ENCODE measurements around the gene P4HA2. TPM values are rescaled to one million over a fixed set of nuclear protein-coding genes. Genes with fewer than 3 reads are reported as not detected.

Gene P4HA2
- total and polyA plus RNA-seq, 2 donors (not counting 3 experiments of a cell fraction or from before 2014, with no cell fraction given) = 37.6 to 58.7 TPM

GRCh38 chr5:132269635-132270334 lies 42.1 kb upstream of the P4HA2 start:
- no TSS peak for BruUV-seq (replicated peaks)
- DNase-seq (ENCODE audit: low read depth, low spot score) = no peak
- Histone ChIP-seq H3K9ac (replicated peaks; ENCODE audit: extremely low read depth, insufficient read depth, low read length) (no peak overlapping the region), H3K27me3 (ENCODE audit: control insufficient read depth in 2 of 2, insufficient read depth in 2 of 2, low read length in 2 of 2) (no peaks in the 10 kb centered on the region), H3K36me3 (ENCODE audit: control insufficient read depth in 2 of 2, extremely low read depth in 1 of 2, insufficient read depth in 2 of 2, low read length in 2 of 2) (peaks cover 5 to 29% of the 10 kb centered on the region in 2 experiments), H3K4me3 (replicated peaks in 1 of 3; ENCODE audit: insufficient read depth in 1 of 3, low read depth in 1 of 3, low read length in 3 of 3) (no peak overlapping the region), H3K4me1 (ENCODE audit: control insufficient read depth, extremely low read depth, insufficient read depth, low read length) (peaks cover 23% of the 10 kb centered on the region), H3K9me1 (replicated peaks; ENCODE audit: control insufficient read depth, extremely low read depth, insufficient read depth, low read length) (no peaks in the 10 kb centered on the region), H4K20me1 (replicated peaks; ENCODE audit: control insufficient read depth, extremely low read depth, insufficient read depth, low read length) (no peaks in the 10 kb centered on the region), H3K79me2 (ENCODE audit: control insufficient read depth, insufficient read depth, low read length) (no peaks in the 10 kb centered on the region), H2AFZ (ENCODE audit: low read depth, low read length) (no peak overlapping the region), H3K27ac (ENCODE audit: insufficient read depth, low read depth, low read length) (no peak overlapping the region), H3K4me2 (ENCODE audit: insufficient read depth, low read length) (no peak overlapping the region), H3K9me3 (replicated peaks; ENCODE audit: control insufficient read depth, insufficient read depth, low read length) (no peaks in the 10 kb centered on the region)
- intact Hi-C loops (cut with micrococcal nuclease) = loop anchor here (5.0 to 10.0 kb wide), 2 partner anchors 32 to 455 kb away; no protein-coding TSS in a partner anchor
- ChIA-PET POLR2A (no interaction called here), CTCF (interaction anchor here (1.6 to 1.8 kb wide), 2 partner anchors 24 to 32 kb away, joined by 4 to 6 read pairs; partner anchors contain the start of gene SLC22A4)
- TF ChIP-seq, protein P1, sequence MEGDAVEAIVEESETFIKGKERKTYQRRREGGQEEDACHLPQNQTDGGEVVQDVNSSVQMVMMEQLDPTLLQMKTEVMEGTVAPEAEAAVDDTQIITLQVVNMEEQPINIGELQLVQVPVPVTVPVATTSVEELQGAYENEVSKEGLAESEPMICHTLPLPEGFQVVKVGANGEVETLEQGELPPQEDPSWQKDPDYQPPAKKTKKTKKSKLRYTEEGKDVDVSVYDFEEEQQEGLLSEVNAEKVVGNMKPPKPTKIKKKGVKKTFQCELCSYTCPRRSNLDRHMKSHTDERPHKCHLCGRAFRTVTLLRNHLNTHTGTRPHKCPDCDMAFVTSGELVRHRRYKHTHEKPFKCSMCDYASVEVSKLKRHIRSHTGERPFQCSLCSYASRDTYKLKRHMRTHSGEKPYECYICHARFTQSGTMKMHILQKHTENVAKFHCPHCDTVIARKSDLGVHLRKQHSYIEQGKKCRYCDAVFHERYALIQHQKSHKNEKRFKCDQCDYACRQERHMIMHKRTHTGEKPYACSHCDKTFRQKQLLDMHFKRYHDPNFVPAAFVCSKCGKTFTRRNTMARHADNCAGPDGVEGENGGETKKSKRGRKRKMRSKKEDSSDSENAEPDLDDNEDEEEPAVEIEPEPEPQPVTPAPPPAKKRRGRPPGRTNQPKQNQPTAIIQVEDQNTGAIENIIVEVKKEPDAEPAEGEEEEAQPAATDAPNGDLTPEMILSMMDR (IDR thresholded peaks at IDR 0.05; ENCODE audit: extremely low read depth in 1 of 2, insufficient read depth in 1 of 2, low read depth in 1 of 2, low read length in 2 of 2) = no peak
- no peak for TF ChIP-seq GATA2 (IDR thresholded peaks at IDR 0.05; ENCODE audit: insufficient read depth, insufficient read length, low read depth, low read length)
- TF ChIP-seq POLR2AphosphoS5 (IDR thresholded peaks at IDR 0.05; ENCODE audit: insufficient read depth, low read depth, low read length) = no peak
- no peak for TF ChIP-seq FOS (IDR thresholded peaks at IDR 0.05; ENCODE audit: borderline replicate concordance, insufficient read depth, low read length)
- TF ChIP-seq POLR2A (IDR thresholded peaks at IDR 0.05; ENCODE audit: low read depth, low read length) = no peak
- TF ChIP-seq MAX (IDR thresholded peaks at IDR 0.05; ENCODE audit: insufficient read depth, insufficient read length) = no peak
- TF ChIP-seq EZH2 (IDR thresholded peaks at IDR 0.05; ENCODE audit: borderline replicate concordance, low read depth, low read length, severe bottlenecking) = no peak
- TF ChIP-seq JUN (IDR thresholded peaks at IDR 0.05; ENCODE audit: borderline replicate concordance, insufficient read depth, insufficient read length, low read depth) = no peak
- TF ChIP-seq MYC (IDR thresholded peaks at IDR 0.05; ENCODE audit: low read depth, low read length) = no peak
- dilution Hi-C loops (cut with MboI; ENCODE audit: extremely low pct_ligation_motif_present, low sequenced_read_pairs) = no loop called here
- no peak for FAIRE-seq

Measured in endothelial cell of umbilical vein (primary cell).